BLaER1 (cell line): ENCODE data around the gene CD44.

Experiments
- H3K27ac ChIP-seq: shearing (Covaris generic); formaldehyde crosslinking; 2 replicates; pipeline ENCODE4 v1.8.1; 2022
- H3K27me3 ChIP-seq: shearing (Covaris generic); formaldehyde crosslinking; 2 replicates; pipeline ENCODE4 v1.8.1; 2022
- H3K36me3 ChIP-seq: shearing (Covaris generic); formaldehyde crosslinking; 2 replicates; pipeline ENCODE4 v1.8.1; 2022
- H3K4me1 ChIP-seq: shearing (Covaris generic); formaldehyde crosslinking; 2 replicates; pipeline ENCODE4 v1.8.1; 2022
- H3K4me2 ChIP-seq: shearing (Covaris generic); formaldehyde crosslinking; 2 replicates; pipeline ENCODE4 v1.8.1; 2022
- H3K4me3 ChIP-seq: shearing (Covaris generic); formaldehyde crosslinking; 2 replicates; pipeline ENCODE4 v1.8.1; 2022
- H3K9ac ChIP-seq: shearing (Covaris generic); formaldehyde crosslinking; 2 replicates; pipeline ENCODE4 v1.8.1; 2022
- H3K9me3 ChIP-seq: shearing (Covaris generic); formaldehyde crosslinking; 2 replicates; pipeline ENCODE4 v1.8.1; 2022
- H4K20me1 ChIP-seq: shearing (Covaris generic); formaldehyde crosslinking; 2 replicates; pipeline ENCODE4 v1.8.1; 2022
- Cebpa-rat ChIP-seq: shearing (Covaris generic); IDR thresholded peaks from 2 replicates; pipeline ENCODE4 v1.8.1; 2022

CD44 gene

GRCh38 chr11:35163702-35164496, 24.9 kb downstream of the CD44 start:
- H3K4me1 ChIP-seq = peaks cover 94% of the 10 kb centered on the region
- H3K36me3 ChIP-seq = peaks cover 45% of the 10 kb centered on the region
- peaks cover 77% of the 10 kb centered on the region for H4K20me1 ChIP-seq
- no peaks in the 10 kb centered on the region for H3K9me3 ChIP-seq
- H3K4me3 ChIP-seq = no peak overlapping the region
- H3K27me3 ChIP-seq = no peaks in the 10 kb centered on the region
- peak overlapping the region; percentile 90 for H3K4me2 ChIP-seq
- 0 out of 2 replicates have a peak overlapping the region, but pooled peaks have one; percentile 20 for H3K27ac ChIP-seq
- H3K9ac ChIP-seq = no peak overlapping the region
- TF ChIP-seq Cebpa-rat = no peak

- Histone ChIP-seq H4K20me1 (peaks cover 66% of the 10 kb centered on the region), H3K9me3 (0 out of 2 replicates have a peak, but pooled peaks cover 7% of the 10 kb centered on the region), H3K27me3 (no peaks in the 10 kb centered on the region), H3K36me3 (peaks cover 45% of the 10 kb centered on the region), H3K9ac (peak overlapping the region; percentile 54; the same call in 1 of the 2 replicates), H3K4me1 (peaks cover 84% of the 10 kb centered on the region), H3K27ac (peak overlapping the region; percentile 75), H3K4me3 (peak overlapping the region; percentile 51; the same call in 1 of the 2 replicates), H3K4me2 (peak overlapping the region; percentile 90)
- no peak for TF ChIP-seq Cebpa-rat
Observed at GRCh38 chr11:35165030-35165422, 26.1 kb downstream of the CD44 start.

GRCh38 chr11:35165423-35166368, 26.7 kb downstream of the CD44 start:
- Histone ChIP-seq H3K27ac (peak overlapping the region; percentile 75), H3K36me3 (peaks cover 45% of the 10 kb centered on the region), H3K27me3 (no peaks in the 10 kb centered on the region), H3K4me2 (peak overlapping the region; percentile 90), H3K9me3 (0 out of 2 replicates have a peak, but pooled peaks cover 7% of the 10 kb centered on the region), H3K4me3 (peak overlapping the region; percentile 51), H3K4me1 (peaks cover 78% of the 10 kb centered on the region), H4K20me1 (peaks cover 64% of the 10 kb centered on the region), H3K9ac (peak overlapping the region; percentile 54; the same call in 1 of the 2 replicates)
- TF ChIP-seq Cebpa-rat = peak; percentile 81

- Histone ChIP-seq H3K27ac (peak overlapping the region; percentile 75), H3K4me1 (peaks cover 70% of the 10 kb centered on the region), H3K27me3 (no peaks in the 10 kb centered on the region), H3K36me3 (peaks cover 47% of the 10 kb centered on the region), H3K9ac (peak overlapping the region; percentile 9; the same call in 1 of the 2 replicates), H4K20me1 (peaks cover 64% of the 10 kb centered on the region), H3K9me3 (peaks cover 11% of the 10 kb centered on the region; the same call in 1 of the 2 replicates), H3K4me3 (peak overlapping the region; percentile 51), H3K4me2 (peak overlapping the region; percentile 90)
- no peak; the same call in 1 of the 2 replicates for TF ChIP-seq Cebpa-rat
Observed at GRCh38 chr11:35166369-35167360, 27.7 kb downstream of the CD44 start.

GRCh38 chr11:35167426-35167954, 28.5 kb downstream of the CD44 start:
- peaks cover 17% of the 10 kb centered on the region; the same call in 1 of the 2 replicates for H3K9me3 ChIP-seq
- no peak overlapping the region for H3K9ac ChIP-seq
- peak overlapping the region; percentile 90 for H3K4me2 ChIP-seq
- peaks cover 64% of the 10 kb centered on the region for H4K20me1 ChIP-seq
- no peak for TF ChIP-seq Cebpa-rat
- H3K4me1 ChIP-seq = peaks cover 69% of the 10 kb centered on the region
- H3K4me3 ChIP-seq = no peak overlapping the region
- H3K36me3 ChIP-seq = peaks cover 54% of the 10 kb centered on the region
- no peaks in the 10 kb centered on the region for H3K27me3 ChIP-seq
- H3K27ac ChIP-seq = peak overlapping the region; percentile 75

- H3K27ac ChIP-seq = no peak overlapping the region
- peaks cover 17% of the 10 kb centered on the region; the same call in 1 of the 2 replicates for H3K9me3 ChIP-seq
- H3K4me2 ChIP-seq = peak overlapping the region; percentile 90; the same call in 1 of the 2 replicates
- H3K36me3 ChIP-seq = peaks cover 55% of the 10 kb centered on the region
- H3K4me1 ChIP-seq = peaks cover 69% of the 10 kb centered on the region
- no peak overlapping the region for H3K9ac ChIP-seq
- TF ChIP-seq Cebpa-rat = no peak
- peaks cover 62% of the 10 kb centered on the region for H4K20me1 ChIP-seq
- H3K4me3 ChIP-seq = no peak overlapping the region
- no peaks in the 10 kb centered on the region for H3K27me3 ChIP-seq
Observed at GRCh38 chr11:35168671-35169070, 29.7 kb downstream of the CD44 start.

GRCh38 chr11:35169112-35169511, 30.1 kb downstream of the CD44 start:
- Histone ChIP-seq H3K9ac (no peak overlapping the region), H3K27me3 (no peaks in the 10 kb centered on the region), H3K4me2 (no peak overlapping the region; the same call in 1 of the 2 replicates), H3K9me3 (peaks cover 17% of the 10 kb centered on the region; the same call in 1 of the 2 replicates), H3K27ac (no peak overlapping the region), H4K20me1 (peaks cover 62% of the 10 kb centered on the region), H3K4me3 (no peak overlapping the region), H3K36me3 (peaks cover 56% of the 10 kb centered on the region), H3K4me1 (peaks cover 69% of the 10 kb centered on the region)
- TF ChIP-seq Cebpa-rat = no peak

GRCh38 chr11:35169754-35170153, 30.8 kb downstream of the CD44 start:
- no peak for TF ChIP-seq Cebpa-rat
- Histone ChIP-seq H3K27ac (no peak overlapping the region), H3K4me1 (peaks cover 69% of the 10 kb centered on the region), H3K9ac (no peak overlapping the region), H4K20me1 (peaks cover 62% of the 10 kb centered on the region), H3K27me3 (no peaks in the 10 kb centered on the region), H3K36me3 (peaks cover 53% of the 10 kb centered on the region), H3K4me2 (no peak overlapping the region), H3K4me3 (no peak overlapping the region), H3K9me3 (peaks cover 17% of the 10 kb centered on the region; the same call in 1 of the 2 replicates)
